Gastrocnemius medialis (tissue), 4 donors: ENCODE measurements around the gene PROX1. TPM values are rescaled to one million over a fixed set of nuclear protein-coding genes. Genes with fewer than 3 reads are reported as not detected.

Source experiments
- ATAC-seq, 2 donors: fragments of 150-250 bp; one replicate each; pipeline ENCODE4 v1.9.1; 2016
- DNase-seq, 2 donors: peaks; one replicate each; pipeline ENCODE4 v3.0.0-alpha.2; 2019
- H3K27ac ChIP-seq, 4 donors: fragments of 200-600 bp; sonication (generic); 1 replicate in 1 of 4; 2 replicates in 3 of 4; pipeline ENCODE4 v1.5.1; 2016 to 2018; ENCODE audit warnings: mild to moderate bottlenecking in 2 of 4, moderate library complexity in 1 of 4
- H3K27me3 ChIP-seq, 3 donors: fragments of 200-600 bp; sonication (generic) in 2 of 3; 1 replicate in 1 of 3; 2 replicates in 2 of 3; pipeline versions ENCODE4 v1.5.1 to v1.6.0; 2016 to 2019; ENCODE audit warnings: mild to moderate bottlenecking in 1 of 3, moderate library complexity in 1 of 3
- H3K36me3 ChIP-seq, 2 donors: fragments of 200-600 bp; sonication (generic) in 1 of 2; one replicate each; pipeline ENCODE4 v1.5.1; 2017 to 2018
- H3K4me1 ChIP-seq, 2 donors: fragments of 200-600 bp; sonication (generic) in 1 of 2; one replicate each; pipeline ENCODE4 v1.5.1; 2016 to 2017; ENCODE audit warnings: mild to moderate bottlenecking in 2 of 2
- H3K4me3 ChIP-seq, 4 donors: fragments of 200-600 bp; sonication (generic) in 3 of 4; 1 replicate in 1 of 4; 2 replicates in 3 of 4; pipeline ENCODE4 v1.5.1; 2016 to 2019; ENCODE audit warnings: mild to moderate bottlenecking in 2 of 4
- H3K9me3 ChIP-seq, 3 donors: fragments of 200-600 bp; sonication (generic) in 2 of 3; 1 replicate in 1 of 3; 2 replicates in 2 of 3; pipeline ENCODE4 v1.5.1; 2016 to 2019
- CTCF ChIP-seq, 5 experiments: fragments of 450-650 bp in 3 of 5; fragments of 200-600 bp in 2 of 5; sonication (generic) in 2 of 5; IDR thresholded peaks in 4 of 5; conservative IDR thresholded peaks in 1 of 5; 1 replicate in 4 of 5; 2 replicates in 1 of 5; pipeline ENCODE4 v1.5.1; 2016 to 2019; ENCODE audit warnings: antibody characterized with exemption in 5 of 5, mild to moderate bottlenecking in 3 of 5, moderate library complexity in 3 of 5
- POLR2A ChIP-seq, 2 donors: fragments of 450-650 bp; IDR thresholded peaks; one replicate each; pipeline ENCODE4 v1.6.1; 2017; ENCODE audit warnings: antibody characterized with exemption in 2 of 2, mild to moderate bottlenecking in 2 of 2, moderate library complexity in 2 of 2
- in situ Hi-C, 4 donors: fragments of 200-750 bp; cut with MboI; loops; one replicate each; pipeline versions ENCODE4 v1.15.0 to v1.8.0; 2017; ENCODE audit warnings: low sequenced_read_pairs in 4 of 4
- intact Hi-C: fragments of 100-400 bp; cut with DNase I; formaldehyde crosslinking; loops from one replicate; pipeline ENCODE4 v1.15.1; 2023; ENCODE audit warnings: low total_unique reads
- total RNA-seq, 4 donors: library from RNA; depleted of rRNA; stranded (reverse); fragments of >200 nt; gene quantifications; one replicate each; pipeline versions ENCODE4 v1.1.0 to v1.2.3, GENCODE V29; 2016

Gene PROX1
- total RNA-seq, 4 donors from 2014 or later = 4.1 to 8.0 (median 5.5) TPM

DNA sequence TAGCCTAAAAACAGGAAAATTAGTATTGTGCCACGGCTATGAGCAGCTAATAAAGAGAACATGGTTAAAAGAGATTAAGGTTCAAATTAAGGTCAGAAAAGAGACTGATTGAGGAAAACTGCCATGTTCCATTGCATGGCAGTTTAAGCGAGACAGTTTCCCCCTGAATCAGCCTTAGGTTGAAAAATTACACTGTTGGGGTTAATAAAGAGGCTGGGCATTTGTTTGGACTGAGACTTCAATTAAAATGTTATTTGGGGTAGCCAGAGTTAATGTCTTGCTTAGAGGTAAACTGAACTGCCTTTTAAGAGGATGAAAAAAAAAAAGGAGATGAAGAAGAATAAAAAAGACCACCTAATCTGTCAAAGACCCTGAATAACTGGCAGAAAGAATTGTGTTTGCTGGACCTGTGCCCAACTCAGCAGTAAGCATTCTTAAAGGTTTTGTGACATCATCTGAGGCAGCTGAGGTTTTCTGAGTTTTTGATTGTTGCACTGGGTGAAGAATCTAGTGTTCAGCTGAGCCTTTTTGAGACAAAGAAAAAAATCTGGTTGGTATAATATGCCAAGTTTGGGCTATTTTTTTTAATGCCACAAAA lies 17.7 kb upstream of the PROX1 start:
- no peaks in the 10 kb centered on the region for H3K27me3 ChIP-seq
- TF ChIP-seq POLR2A (IDR thresholded peaks at IDR 0.05) (no peak), CTCF (IDR thresholded peaks at IDR 0.05 in 4 of 5, conservative IDR thresholded peaks at IDR 0.05 in 1 of 5) (no peak)
- no peaks in the 10 kb centered on the region for H3K9me3 ChIP-seq
- DNase-seq = no peak
- in situ Hi-C loops (no loop called here), intact Hi-C loops (no loop called here)
- no peaks in the 10 kb centered on the region for H3K4me1 ChIP-seq
- no peak overlapping the region for H3K4me3 ChIP-seq
- H3K27ac ChIP-seq = no peak overlapping the region
- no peak for ATAC-seq
- no peaks in the 10 kb centered on the region for H3K36me3 ChIP-seq

DNA sequence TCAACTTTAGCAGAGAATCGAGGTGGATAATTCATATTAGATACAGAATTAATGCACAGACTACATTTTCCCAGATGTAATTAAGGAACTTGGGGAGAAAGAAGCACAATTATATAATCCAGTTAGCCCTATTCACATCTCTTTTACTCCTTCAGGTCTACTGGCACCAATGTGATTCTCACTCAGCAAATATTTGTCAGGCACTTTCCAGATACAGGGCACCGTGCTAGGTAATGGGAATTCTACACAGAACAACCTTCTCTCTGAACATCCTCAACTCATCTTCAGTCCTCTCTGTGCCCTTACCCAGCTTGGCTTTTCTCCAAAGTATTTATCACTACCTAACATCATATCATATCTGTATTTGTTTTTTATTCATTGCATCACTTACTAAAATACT lies 15.6 kb upstream of the PROX1 start:
- ATAC-seq (no peak), DNase-seq (no peak)
- H3K36me3 ChIP-seq = no peaks in the 10 kb centered on the region
- H3K9me3 ChIP-seq = no peaks in the 10 kb centered on the region
- no peaks in the 10 kb centered on the region for H3K4me1 ChIP-seq
- no peak overlapping the region for H3K4me3 ChIP-seq
- in situ Hi-C loops = no loop called here
- TF ChIP-seq POLR2A (IDR thresholded peaks at IDR 0.05) (no peak), CTCF (IDR thresholded peaks at IDR 0.05 in 4 of 5, conservative IDR thresholded peaks at IDR 0.05 in 1 of 5) (no peak)
- H3K27ac ChIP-seq = no peak overlapping the region
- intact Hi-C loops = no loop called here
- no peaks in the 10 kb centered on the region for H3K27me3 ChIP-seq

DNA sequence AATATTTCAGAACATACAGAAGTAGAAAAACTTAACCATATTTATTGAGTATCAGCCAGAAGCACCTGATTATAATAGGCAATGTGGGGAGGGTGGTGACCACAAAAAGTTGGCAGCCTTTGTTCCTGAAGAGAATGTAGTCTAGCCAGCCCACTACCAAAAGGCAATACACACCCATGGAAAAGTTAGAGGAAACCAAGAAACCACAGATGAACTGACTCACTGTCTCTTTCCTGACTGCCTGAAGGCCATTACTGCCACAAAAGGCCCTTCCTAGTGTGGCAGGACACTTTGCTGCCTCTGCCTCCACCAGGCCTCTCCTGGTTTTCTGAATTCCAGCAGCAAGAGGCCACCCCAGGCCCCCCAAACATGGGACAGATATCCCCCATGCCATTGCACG lies 14.6 kb upstream of the PROX1 start:
- TF ChIP-seq POLR2A (IDR thresholded peaks at IDR 0.05) (no peak), CTCF (IDR thresholded peaks at IDR 0.05 in 4 of 5, conservative IDR thresholded peaks at IDR 0.05 in 1 of 5) (no peak)
- DNase-seq = no peak
- Histone ChIP-seq H3K9me3 (no peaks in the 10 kb centered on the region), H3K4me1 (no peaks in the 10 kb centered on the region), H3K4me3 (no peak overlapping the region), H3K36me3 (no peaks in the 10 kb centered on the region), H3K27ac (no peak overlapping the region), H3K27me3 (no peaks in the 10 kb centered on the region)
- in situ Hi-C loops (no loop called here), intact Hi-C loops (no loop called here)
- ATAC-seq = no peak

DNA sequence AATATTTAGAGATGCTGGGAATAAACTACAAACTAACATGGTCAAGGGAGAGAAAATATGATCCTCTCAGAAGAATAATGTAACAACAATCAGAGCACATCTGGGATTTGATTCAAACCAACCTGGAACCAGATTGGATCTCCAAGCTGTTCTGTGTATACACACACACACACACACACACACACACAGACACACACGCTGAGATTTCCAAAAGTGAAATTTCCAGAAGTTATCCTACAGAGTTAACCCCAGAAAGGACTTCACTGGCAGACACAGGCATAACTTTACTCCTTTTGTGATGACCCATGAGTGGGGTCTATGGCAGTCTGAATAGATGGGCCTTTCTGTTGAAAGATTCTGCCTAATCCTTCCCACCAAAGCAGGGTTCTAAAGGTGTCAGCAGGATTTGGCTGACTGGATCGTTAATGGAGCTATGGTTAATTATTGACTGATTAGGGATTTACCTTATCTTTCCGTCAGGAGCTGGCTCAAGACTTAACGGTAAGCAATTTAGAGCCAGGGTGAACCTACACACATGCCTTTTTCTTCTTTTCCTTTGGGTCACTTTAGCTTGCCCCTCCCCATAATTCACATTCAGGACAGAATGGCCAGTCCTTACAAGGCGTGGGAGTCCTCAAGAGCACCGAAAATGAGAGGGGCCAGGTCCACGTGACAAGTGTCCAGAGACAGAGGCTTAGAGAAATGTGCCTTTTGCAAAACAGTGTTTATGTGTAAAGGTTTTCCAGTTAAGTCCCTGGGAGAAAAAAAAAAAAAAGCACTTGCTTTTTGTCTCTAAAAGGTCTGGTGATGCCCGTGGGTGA lies 10.9 kb upstream of the PROX1 start:
- TF ChIP-seq POLR2A (IDR thresholded peaks at IDR 0.05) = no peak
- H3K4me1 ChIP-seq = no peaks in the 10 kb centered on the region
- no peak overlapping the region for H3K27ac ChIP-seq
- no peak for ATAC-seq
- H3K27me3 ChIP-seq = peaks cover 6 to 15% (median 12%) of the 10 kb centered on the region in 3 donors
- no peak overlapping the region for H3K4me3 ChIP-seq
- H3K36me3 ChIP-seq = no peaks in the 10 kb centered on the region
- no peaks in the 10 kb centered on the region for H3K9me3 ChIP-seq
- DNase-seq = no peak
- in situ Hi-C loops (no loop called here), intact Hi-C loops (no loop called here)

- peaks cover 8 to 21% (median 12%) of the 10 kb centered on the region in 3 donors for H3K27me3 ChIP-seq
- intact Hi-C loops = no loop called here
- ATAC-seq = no peak
- no peaks in the 10 kb centered on the region for H3K36me3 ChIP-seq
- no peaks in the 10 kb centered on the region for H3K9me3 ChIP-seq
- no peak overlapping the region for H3K4me3 ChIP-seq
- peaks cover 2 to 3% of the 10 kb centered on the region in 2 donors for H3K4me1 ChIP-seq
- no peak overlapping the region for H3K27ac ChIP-seq
- DNase-seq = no peak
- in situ Hi-C loops = no loop called here
- TF ChIP-seq POLR2A (IDR thresholded peaks at IDR 0.05) (no peak), CTCF (IDR thresholded peaks at IDR 0.05 in 4 of 5, conservative IDR thresholded peaks at IDR 0.05 in 1 of 5) (no peak)
Observed at GRCh38 chr1:213977486-213977842, 10.3 kb upstream of the PROX1 start.
